GM19372 (cell line): ENCODE results near the gene NHLH2.

ENCODE experiments used
- ATAC-seq: cut with Tn5 transposase; IDR thresholded peaks from one replicate; pipeline ENCODE4 v1.9.1; 2021; ENCODE audit warnings: mild to moderate bottlenecking, low read depth, moderate library complexity; ENCODE audit not compliant: unreplicated experiment

The NHLH2 gene

DNA sequence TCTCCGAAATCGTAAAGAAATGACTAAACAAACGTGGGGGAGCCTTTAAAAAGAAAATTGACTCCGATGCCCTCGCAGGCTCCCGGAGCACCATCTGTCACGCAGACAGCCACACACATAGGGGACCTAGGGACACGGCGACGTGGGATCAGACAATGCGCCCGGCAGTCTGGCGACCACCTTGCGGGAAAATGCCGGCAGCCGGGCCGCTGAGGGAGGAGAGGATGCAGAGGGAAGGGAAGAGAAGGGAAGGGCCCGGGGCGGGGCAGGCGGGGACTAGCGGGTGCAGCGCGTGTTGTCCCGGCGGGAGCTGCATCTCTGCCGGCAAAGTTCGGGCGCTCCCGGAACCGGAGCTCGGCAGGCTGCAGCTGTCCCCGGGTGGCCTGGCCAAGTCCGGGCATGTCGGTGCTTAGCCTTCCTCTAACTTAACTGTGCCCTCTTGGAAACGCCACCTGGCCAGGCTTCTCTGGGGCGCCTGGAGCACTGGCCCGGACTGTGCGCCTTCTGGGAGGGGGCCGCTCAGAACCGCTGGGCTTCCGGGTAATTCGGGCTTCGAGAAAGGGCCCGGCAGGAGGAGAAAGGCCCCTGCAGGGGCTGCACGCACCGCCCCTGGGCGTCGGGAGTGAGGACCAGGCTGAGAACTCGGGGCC is 1.8 kb downstream of the NHLH2 start:
- no peak for ATAC-seq

DNA sequence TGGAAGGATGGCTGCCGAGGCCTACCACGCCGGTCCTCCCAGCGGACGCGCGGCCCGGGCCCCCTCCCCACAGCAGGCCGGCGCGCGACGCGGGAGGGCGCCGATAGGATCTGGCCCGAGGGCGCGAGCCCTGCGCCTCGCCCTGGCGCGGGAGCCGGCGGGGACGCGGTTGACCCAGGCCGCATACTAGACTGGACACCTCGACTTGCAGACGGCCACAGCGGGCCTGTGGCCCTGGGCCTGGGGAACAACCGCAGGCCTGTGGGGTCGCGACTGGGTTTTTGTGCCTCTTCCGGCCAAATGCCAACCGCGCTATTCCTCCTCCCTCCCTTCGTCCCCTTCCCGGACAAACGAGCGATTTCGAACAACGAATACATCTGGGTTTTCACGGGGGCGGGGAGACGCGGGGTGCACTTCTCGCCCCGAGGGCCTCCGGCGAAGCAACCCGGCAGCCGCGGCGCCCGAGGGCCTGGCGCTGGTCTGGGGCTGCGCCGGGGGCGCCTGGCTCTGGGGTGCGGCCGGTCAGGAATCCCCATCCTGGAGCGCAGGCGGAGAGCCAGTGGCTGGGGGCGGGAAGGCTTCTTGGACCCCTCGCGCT is 2.4 kb downstream of the NHLH2 start:
- no peak for ATAC-seq

DNA sequence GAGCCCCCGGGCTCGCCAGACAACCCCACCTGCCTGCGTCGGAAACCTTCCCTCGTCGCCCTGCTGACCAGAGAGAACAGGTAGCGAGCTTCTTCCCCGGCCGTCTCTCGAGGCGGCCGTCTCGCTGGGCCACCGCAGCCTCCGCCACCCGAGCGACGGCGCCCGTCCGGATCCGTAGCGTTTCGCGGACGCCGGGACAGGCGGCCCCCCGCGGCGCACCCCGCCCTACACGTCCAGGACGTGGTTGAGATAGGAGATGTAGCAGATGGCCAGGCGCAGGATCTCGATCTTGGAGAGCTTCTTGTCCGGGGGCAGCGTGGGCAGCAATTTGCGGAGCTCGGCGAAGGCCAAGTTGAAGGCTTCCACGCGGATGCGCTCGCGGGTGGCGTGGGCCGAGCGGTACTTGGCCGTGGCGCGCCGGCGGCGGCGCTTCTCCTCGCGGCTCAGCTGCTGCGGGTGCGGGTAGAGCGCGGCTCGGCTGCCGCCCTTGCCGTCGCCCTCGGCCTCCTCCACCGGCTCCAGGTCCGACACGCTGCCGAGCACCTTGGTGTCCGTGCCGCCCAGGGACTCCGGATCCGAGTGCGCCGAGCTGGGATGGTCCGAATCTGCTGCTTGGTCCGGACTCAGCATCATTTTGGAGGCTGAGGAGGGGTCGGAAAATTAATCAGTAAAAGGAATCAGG is 3.0 kb downstream of the NHLH2 start:
- no peak for ATAC-seq

DNA sequence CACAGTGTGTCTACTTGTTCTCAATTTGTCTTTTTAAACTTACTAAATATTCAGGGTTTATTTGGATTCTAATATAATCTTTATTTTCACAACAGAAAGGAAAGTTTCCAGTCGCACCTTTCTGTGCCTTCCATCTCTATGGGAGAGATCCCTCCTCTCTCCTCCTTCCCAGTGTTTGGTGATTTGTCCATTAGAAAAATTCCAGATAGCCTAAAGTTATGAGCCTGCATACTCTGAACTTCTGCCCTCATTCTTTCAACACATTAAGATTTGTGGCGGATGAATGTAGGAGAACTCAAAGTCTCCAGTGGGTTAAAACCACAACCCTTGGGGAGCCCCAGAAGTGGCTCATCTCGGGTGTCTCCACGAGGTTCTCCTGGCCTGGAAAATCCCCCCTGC is 3.6 kb downstream of the NHLH2 start:
- ATAC-seq: no peak

GRCh38 chr1:115833856-115834255 is 7.1 kb downstream of the NHLH2 start:
- no peak for ATAC-seq

- no peak for ATAC-seq
Measured at GRCh38 chr1:115832651-115833050, 8.3 kb downstream of the NHLH2 start.

GRCh38 chr1:115830963-115831362 is 10.0 kb downstream of the NHLH2 start:
- ATAC-seq: no peak

- ATAC-seq: no peak
Measured at GRCh38 chr1:115829947-115830346, 11.0 kb downstream of the NHLH2 start.

DNA sequence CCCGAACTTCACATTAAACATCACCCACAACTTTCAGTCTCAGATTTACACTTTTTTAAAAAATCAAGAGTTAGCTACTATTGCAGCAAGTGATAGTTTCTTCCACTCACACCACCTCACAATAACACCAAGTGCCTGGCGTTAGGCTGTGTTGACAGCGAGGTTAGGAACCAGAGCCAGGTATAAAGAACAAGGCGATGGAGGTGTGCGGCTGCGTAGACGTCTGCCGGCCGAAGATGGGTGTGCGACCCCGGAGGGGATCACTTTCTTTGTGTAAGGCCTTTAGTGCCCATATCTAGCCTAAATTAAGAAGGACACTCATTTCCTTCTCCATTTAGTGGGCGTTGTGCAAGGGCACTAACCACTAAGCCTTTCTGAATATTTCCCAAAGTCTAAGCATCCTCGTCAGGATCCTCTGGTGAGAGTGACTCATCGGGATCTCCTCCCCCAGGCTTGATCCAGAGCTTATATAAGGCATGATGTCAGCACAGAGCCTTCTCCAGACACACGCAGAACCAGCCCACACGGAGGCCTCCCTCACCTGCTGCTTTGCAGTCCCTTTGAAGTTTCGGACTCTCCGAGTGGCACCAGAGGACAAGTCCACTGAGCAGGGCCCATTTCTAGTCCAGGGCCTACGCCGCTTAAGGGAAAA is 11.8 kb downstream of the NHLH2 start:
- no peak for ATAC-seq

- ATAC-seq: no peak
Measured at GRCh38 chr1:115828101-115829022, 12.6 kb downstream of the NHLH2 start.

DNA sequence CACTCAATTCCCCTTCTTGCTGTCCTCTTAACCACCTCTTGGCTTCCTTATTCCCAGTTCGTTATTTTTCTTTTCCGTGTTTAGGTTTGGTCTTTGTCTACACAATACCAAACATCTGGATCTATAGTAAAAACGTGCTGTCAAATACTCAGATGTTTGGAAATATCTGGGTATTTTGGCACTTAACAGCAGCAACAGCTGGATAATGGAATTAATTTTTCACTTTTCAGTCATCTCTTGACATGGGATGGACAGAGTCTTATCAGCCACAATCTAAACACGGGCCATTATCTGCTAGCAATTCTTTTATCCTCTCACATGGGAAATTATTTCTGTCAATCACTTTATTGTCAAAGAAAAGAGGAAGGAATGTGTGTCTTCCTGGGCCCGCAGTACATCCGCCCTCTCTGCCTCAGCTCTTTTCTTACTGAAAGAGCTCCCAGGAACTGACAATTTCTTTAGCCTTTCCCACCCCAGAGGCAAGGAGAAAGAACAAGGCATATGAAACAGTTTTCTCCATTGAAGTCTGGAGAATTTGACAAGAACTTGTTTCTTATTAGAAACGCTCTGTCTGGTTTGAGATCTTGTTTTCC is 13.4 kb downstream of the NHLH2 start:
- ATAC-seq: no peak

DNA sequence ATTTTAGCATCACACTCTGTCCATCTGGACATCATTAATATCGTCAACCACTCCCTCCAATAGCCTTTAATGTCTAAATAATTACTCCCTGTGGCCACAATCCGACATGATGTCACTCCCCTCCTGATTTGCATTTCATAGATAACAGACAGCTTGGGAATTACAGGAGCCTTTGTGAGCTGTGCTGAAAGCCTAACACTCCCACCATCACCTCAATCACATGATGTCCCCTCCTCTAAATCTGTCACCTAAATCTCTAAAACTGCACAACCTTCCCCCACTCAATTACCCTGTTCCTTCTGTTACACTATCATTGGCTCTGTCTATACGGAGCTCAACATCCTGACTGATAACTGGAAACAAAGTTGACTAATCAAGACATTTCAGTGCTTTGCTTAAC is 14.3 kb downstream of the NHLH2 start:
- no peak for ATAC-seq

- no peak for ATAC-seq
Measured at GRCh38 chr1:115822117-115822516, 18.8 kb downstream of the NHLH2 start.

DNA sequence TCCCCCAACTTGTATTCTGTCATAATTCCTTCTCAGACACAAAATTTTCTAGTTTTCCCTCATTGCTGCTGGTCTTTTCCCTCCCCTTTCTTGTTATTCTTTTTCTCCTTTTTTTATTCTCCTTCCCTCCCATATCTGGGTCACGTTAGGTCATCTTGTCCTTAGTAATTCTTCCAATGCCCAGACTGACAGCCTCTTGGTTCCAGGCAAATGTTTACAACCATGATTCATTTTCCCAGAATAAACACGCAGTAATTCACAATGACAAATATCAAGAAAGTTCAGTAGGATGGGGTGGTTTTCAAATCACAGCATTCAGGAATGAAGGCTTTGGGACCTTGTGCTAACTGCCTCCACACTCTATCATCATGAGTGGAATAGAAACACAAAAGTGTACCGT is 25.2 kb downstream of the NHLH2 start:
- ATAC-seq: no peak

DNA sequence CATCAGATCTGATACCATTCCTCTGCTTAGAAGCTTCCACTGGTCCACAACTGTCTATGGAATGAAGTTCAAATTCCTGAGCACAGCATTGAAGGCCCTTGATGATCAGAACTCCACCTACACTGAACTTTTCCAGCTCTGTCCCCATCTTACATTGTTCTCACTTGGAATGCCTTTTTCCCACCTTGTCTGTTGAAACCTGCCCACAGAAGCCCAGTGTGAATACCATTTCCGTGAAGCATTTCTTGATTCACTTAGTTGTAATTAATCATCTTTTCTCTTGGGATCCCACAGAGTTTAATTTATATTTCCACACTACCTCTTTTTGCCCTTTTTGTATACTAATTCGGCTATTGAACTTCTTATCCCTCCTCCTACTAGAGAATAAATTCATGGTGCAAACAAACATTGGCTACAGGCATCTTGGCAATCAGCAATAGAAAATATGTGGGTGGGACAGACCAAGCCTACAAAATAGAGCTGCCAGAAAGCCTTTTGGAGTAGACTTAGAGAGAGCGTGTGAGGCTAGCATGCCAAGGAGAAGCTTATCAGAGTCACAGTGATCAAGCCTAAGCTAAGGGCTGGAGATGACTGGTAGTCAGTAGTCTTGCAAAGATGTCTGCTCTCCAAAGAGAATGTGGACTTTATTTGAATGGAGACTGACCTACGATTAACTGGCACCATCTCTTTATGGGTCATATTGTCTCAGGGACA is 26.1 kb downstream of the NHLH2 start:
- no peak for ATAC-seq

GRCh38 chr1:115813727-115814126 is 27.2 kb downstream of the NHLH2 start:
- no peak for ATAC-seq

- no peak for ATAC-seq
Measured at GRCh38 chr1:115811140-115811828, 29.6 kb downstream of the NHLH2 start.

GRCh38 chr1:115810609-115811008 is 30.3 kb downstream of the NHLH2 start:
- ATAC-seq: no peak

DNA sequence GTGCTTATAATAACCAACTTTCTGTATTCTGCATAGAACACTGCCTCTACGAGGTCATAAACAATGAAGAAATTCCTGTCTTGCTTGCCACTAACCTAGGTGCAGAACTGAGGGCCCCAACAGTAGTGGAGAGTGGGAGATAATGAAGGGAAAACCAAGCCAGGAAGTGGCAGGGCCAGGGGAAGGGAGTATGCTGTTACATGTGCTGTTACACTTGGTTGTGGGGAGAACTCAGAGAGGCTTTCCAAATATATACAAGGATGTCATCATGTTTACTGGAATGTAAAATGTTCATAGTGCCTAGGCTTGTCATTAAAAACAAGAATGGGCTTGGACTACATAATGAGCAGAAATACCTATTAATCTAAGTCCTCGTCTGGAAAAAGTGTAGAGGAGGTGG is 31.1 kb downstream of the NHLH2 start:
- no peak for ATAC-seq
